ENCODE data around the gene FCER1A.

DNA sequence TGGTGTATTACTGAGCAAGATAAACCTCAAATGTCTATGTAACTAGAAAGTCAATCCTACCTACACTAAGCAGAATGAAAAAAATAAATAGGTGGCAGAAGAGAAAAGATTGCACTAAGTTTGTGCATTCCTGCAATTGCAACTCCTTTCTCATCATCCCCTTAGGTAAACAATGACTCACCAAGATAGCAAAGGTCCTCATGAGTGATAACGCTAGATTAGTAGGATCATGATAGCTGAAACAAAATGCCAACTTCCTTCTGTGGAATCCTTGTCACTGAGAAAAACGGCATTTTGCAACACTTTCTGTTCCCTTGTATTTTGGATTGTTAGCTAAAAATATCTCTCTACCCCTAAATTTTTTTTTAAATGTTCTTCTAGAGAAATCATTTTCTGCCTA is 20.0 kb upstream of the FCER1A start:
- TF ChIP-seq EZH2phosphoT487 (IDR thresholded peaks at IDR 0.05) (no peak), EZH2 (IDR thresholded peaks at IDR 0.05) (no peak)
- TF ChIP-seq, protein P1, sequence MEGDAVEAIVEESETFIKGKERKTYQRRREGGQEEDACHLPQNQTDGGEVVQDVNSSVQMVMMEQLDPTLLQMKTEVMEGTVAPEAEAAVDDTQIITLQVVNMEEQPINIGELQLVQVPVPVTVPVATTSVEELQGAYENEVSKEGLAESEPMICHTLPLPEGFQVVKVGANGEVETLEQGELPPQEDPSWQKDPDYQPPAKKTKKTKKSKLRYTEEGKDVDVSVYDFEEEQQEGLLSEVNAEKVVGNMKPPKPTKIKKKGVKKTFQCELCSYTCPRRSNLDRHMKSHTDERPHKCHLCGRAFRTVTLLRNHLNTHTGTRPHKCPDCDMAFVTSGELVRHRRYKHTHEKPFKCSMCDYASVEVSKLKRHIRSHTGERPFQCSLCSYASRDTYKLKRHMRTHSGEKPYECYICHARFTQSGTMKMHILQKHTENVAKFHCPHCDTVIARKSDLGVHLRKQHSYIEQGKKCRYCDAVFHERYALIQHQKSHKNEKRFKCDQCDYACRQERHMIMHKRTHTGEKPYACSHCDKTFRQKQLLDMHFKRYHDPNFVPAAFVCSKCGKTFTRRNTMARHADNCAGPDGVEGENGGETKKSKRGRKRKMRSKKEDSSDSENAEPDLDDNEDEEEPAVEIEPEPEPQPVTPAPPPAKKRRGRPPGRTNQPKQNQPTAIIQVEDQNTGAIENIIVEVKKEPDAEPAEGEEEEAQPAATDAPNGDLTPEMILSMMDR (IDR thresholded peaks at IDR 0.05) = no peak
